Fibroblast of skin of abdomen (primary cell): Measurements from ENCODE around the gene RBMXL3.

Experiments
- DNase-seq: peaks from one replicate; pipeline ENCODE4 v3.0.0-alpha.2; 2013

Gene RBMXL3

GRCh38 chrX:115233497-115234455 lies 44.6 kb downstream of the RBMXL3 start, which contains the start of gene LRCH2:
Gene LRCH2, minus strand, starts transcription at chrX:115234096. Its CDS starts 55 bp downstream, at chrX:115234041.
- DNase-seq = peak; percentile 59

- DNase-seq = no peak
Measured at GRCh38 chrX:115234461-115234860, 45.3 kb downstream of the RBMXL3 start.

- no peak for DNase-seq
Measured at GRCh38 chrX:115236560-115236959, 47.4 kb downstream of the RBMXL3 start.

GRCh38 chrX:115237056-115237455 lies 47.8 kb downstream of the RBMXL3 start:
- no peak for DNase-seq
